Thymus (tissue), 11 donors: ENCODE results near the gene SORL1. TPM values are rescaled to one million over a fixed set of nuclear protein-coding genes. Genes with fewer than 3 reads are reported as not detected.

Source experiments
- DNase-seq, 9 donors: peaks; one replicate each; pipeline ENCODE4 v3.0.0-alpha.2; 2013; ENCODE audit warnings: low spot score in 9 of 9, low read depth in 6 of 9, missing footprints in 1 of 9
- H3K27ac ChIP-seq, 2 donors: one replicate each; pipeline ENCODE4 v1.5.1; 2013; ENCODE audit warnings: control low read depth in 1 of 2, low read depth in 1 of 2, low read length in 1 of 2, mild to moderate bottlenecking in 1 of 2, moderate library complexity in 1 of 2
- H3K27me3 ChIP-seq, 2 donors: one replicate each; pipeline ENCODE4 v1.5.1; 2013; ENCODE audit warnings: low read length in 1 of 2; ENCODE audit not compliant: control insufficient read depth in 2 of 2, insufficient read depth in 1 of 2
- H3K36me3 ChIP-seq, 2 donors: one replicate each; pipeline ENCODE4 v1.5.1; 2013; ENCODE audit warnings: low read length in 1 of 2, mild to moderate bottlenecking in 1 of 2, moderate library complexity in 1 of 2; ENCODE audit not compliant: control insufficient read depth in 2 of 2, insufficient read depth in 2 of 2
- H3K4me1 ChIP-seq, 2 donors: one replicate each; pipeline ENCODE4 v1.5.1; 2013; ENCODE audit warnings: low read length in 2 of 2; ENCODE audit not compliant: control insufficient read depth in 2 of 2, insufficient read depth in 2 of 2
- H3K4me3 ChIP-seq, 2 donors: one replicate each; pipeline ENCODE4 v1.5.1; 2013; ENCODE audit warnings: low read length in 2 of 2, control low read depth in 1 of 2, mild to moderate bottlenecking in 1 of 2
- H3K9me3 ChIP-seq, 2 donors: one replicate each; pipeline ENCODE4 v1.5.1; 2013; ENCODE audit warnings: low read length in 1 of 2, mild to moderate bottlenecking in 1 of 2; ENCODE audit not compliant: control insufficient read depth in 2 of 2, insufficient read depth in 1 of 2
- WGBS: extraction: QIAGEN DNeasy Blood & Tissue Kit; methylation state at CpG from one replicate; pipeline ENCODE4 v1.1.7; 2013; 5-methylcytosine and 5-hydroxymethylcytosine counted together
- polyA plus RNA-seq: library from polyadenylated mRNA; stranded (reverse); fragments of 200-250 nt; gene quantifications from one replicate; pipeline ENCODE4 v1.2.3, GENCODE V29; 2013
- total RNA-seq: library from RNA; stranded (reverse); fragments of 120-200 nt; gene quantifications from one replicate; pipeline ENCODE4 v1.2.4, GENCODE V29; 2013
- donor health status: healthy.

The SORL1 gene
- total and polyA plus RNA-seq, 2 donors = 7.4 to 23.8 TPM

- Histone ChIP-seq H3K27me3 (no peaks in the 10 kb centered on the region), H3K4me1 (peaks cover 0 to 3% of the 10 kb centered on the region in 2 donors), H3K4me3 (no peak overlapping the region), H3K27ac (no peak overlapping the region), H3K36me3 (peaks cover 26 to 61% of the 10 kb centered on the region in 2 donors), H3K9me3 (peaks cover 0 to 1% of the 10 kb centered on the region in 2 donors)
- DNase-seq = no peak
- 83% methylated on average over 5 of the region's 5 CpGs for WGBS
Observed at GRCh38 chr11:121555121-121555520, 103.0 kb downstream of the SORL1 start.

- DNase-seq = no peak
- no peaks in the 10 kb centered on the region for H3K4me1 ChIP-seq
- 98% methylated on average over 7 of the region's 7 CpGs for WGBS
- no peaks in the 10 kb centered on the region for H3K27me3 ChIP-seq
- no peak overlapping the region for H3K27ac ChIP-seq
- H3K9me3 ChIP-seq = peaks cover 0 to 1% of the 10 kb centered on the region in 2 donors
- H3K36me3 ChIP-seq = peaks cover 36 to 66% of the 10 kb centered on the region in 2 donors
- no peak overlapping the region for H3K4me3 ChIP-seq
Observed at GRCh38 chr11:121556937-121557336, 104.8 kb downstream of the SORL1 start.

- WGBS = 32% methylated on average over 8 of the region's 8 CpGs
- Histone ChIP-seq H3K36me3 (peaks cover 36 to 70% of the 10 kb centered on the region in 2 donors), H3K4me3 (no peak overlapping the region), H3K4me1 (no peaks in the 10 kb centered on the region), H3K27ac (no peak overlapping the region), H3K27me3 (no peaks in the 10 kb centered on the region), H3K9me3 (peaks cover 0 to 1% of the 10 kb centered on the region in 2 donors)
- DNase-seq = no peak
Observed at GRCh38 chr11:121557348-121557747, 105.2 kb downstream of the SORL1 start.

- Histone ChIP-seq H3K9me3 (peaks cover 0 to 1% of the 10 kb centered on the region in 2 donors), H3K27ac (no peak overlapping the region), H3K36me3 (peaks cover 36 to 55% of the 10 kb centered on the region in 2 donors), H3K4me1 (no peaks in the 10 kb centered on the region), H3K27me3 (no peaks in the 10 kb centered on the region), H3K4me3 (no peak overlapping the region)
- 98% methylated on average over 6 of the region's 6 CpGs for WGBS
- DNase-seq = no peak
Observed at GRCh38 chr11:121559606-121560200, 107.6 kb downstream of the SORL1 start.

GRCh38 chr11:121560236-121560635, 108.1 kb downstream of the SORL1 start:
- Histone ChIP-seq H3K36me3 (peaks cover 36 to 55% of the 10 kb centered on the region in 2 donors), H3K27me3 (no peaks in the 10 kb centered on the region), H3K4me3 (no peak overlapping the region), H3K27ac (no peak overlapping the region), H3K4me1 (no peaks in the 10 kb centered on the region), H3K9me3 (peaks cover 0 to 1% of the 10 kb centered on the region in 2 donors)
- no peak for DNase-seq

GRCh38 chr11:121561240-121561639, 109.1 kb downstream of the SORL1 start:
- H3K27me3 ChIP-seq = no peaks in the 10 kb centered on the region
- WGBS = 84% methylated on average over 5 of the region's 5 CpGs
- H3K4me3 ChIP-seq = no peak overlapping the region
- no peak for DNase-seq
- no peak overlapping the region for H3K27ac ChIP-seq
- H3K4me1 ChIP-seq = no peaks in the 10 kb centered on the region
- peaks cover 36 to 56% of the 10 kb centered on the region in 2 donors for H3K36me3 ChIP-seq
- H3K9me3 ChIP-seq = peaks cover 0 to 1% of the 10 kb centered on the region in 2 donors

GRCh38 chr11:121561716-121562115, 109.6 kb downstream of the SORL1 start:
- 88% methylated on average over 5 of the region's 5 CpGs for WGBS
- Histone ChIP-seq H3K36me3 (peaks cover 37 to 57% of the 10 kb centered on the region in 2 donors), H3K27me3 (no peaks in the 10 kb centered on the region), H3K9me3 (no peaks in the 10 kb centered on the region), H3K4me1 (peaks cover 0 to 2% of the 10 kb centered on the region in 2 donors), H3K27ac (no peak overlapping the region), H3K4me3 (no peak overlapping the region)
- no peak for DNase-seq

GRCh38 chr11:121563003-121563402, 110.9 kb downstream of the SORL1 start:
- no peak overlapping the region for H3K27ac ChIP-seq
- 95% methylated on average over 4 of the region's 4 CpGs for WGBS
- H3K4me3 ChIP-seq = no peak overlapping the region
- H3K36me3 ChIP-seq = peaks cover 45 to 59% of the 10 kb centered on the region in 2 donors
- no peaks in the 10 kb centered on the region for H3K27me3 ChIP-seq
- peaks cover 0 to 2% of the 10 kb centered on the region in 2 donors for H3K4me1 ChIP-seq
- no peak for DNase-seq
- H3K9me3 ChIP-seq = no peaks in the 10 kb centered on the region

- peaks cover 36 to 50% of the 10 kb centered on the region in 2 donors for H3K36me3 ChIP-seq
- H3K9me3 ChIP-seq = no peaks in the 10 kb centered on the region
- H3K4me1 ChIP-seq = peaks cover 0 to 2% of the 10 kb centered on the region in 2 donors
- H3K27ac ChIP-seq = no peak overlapping the region
- H3K4me3 ChIP-seq = no peak overlapping the region
- no peaks in the 10 kb centered on the region for H3K27me3 ChIP-seq
- WGBS = 96% methylated on average over 8 of the region's 8 CpGs
- DNase-seq = no peak
Observed at GRCh38 chr11:121563900-121564822, 112.0 kb downstream of the SORL1 start.
